GM19025 (cell line): ENCODE measurements around the gene ABHD14A.

Source experiments
- ATAC-seq: cut with Tn5 transposase; IDR thresholded peaks from one replicate; pipeline ENCODE4 v1.9.1; 2021; ENCODE audit warnings: mild to moderate bottlenecking, low read depth, moderate library complexity; ENCODE audit not compliant: unreplicated experiment

The ABHD14A gene

GRCh38 chr3:51940648-51941462, 34.0 kb upstream of the ABHD14A start:
- no peak for ATAC-seq

- no peak for ATAC-seq
These were observed 33.4 kb upstream of the ABHD14A start for GRCh38 chr3:51941463-51941797.

- peak; percentile 92 for ATAC-seq
These were observed 32.9 kb upstream of the ABHD14A start, which contains the start of the genes PARP3 and RRP9 for GRCh38 chr3:51941798-51942602. Gene PARP3 (plus strand): TSS chr3:51942363. CDS start chr3:51943356, 993 bp downstream. Gene RRP9 (minus strand): TSS chr3:51941904. CDS start chr3:51941867, 37 bp downstream.

- ATAC-seq: no peak
These were observed 32.0 kb upstream of the ABHD14A start for GRCh38 chr3:51942603-51943450.

- no peak for ATAC-seq
These were observed 31.1 kb upstream of the ABHD14A start for GRCh38 chr3:51943451-51944391.

- no peak for ATAC-seq
These were observed 30.3 kb upstream of the ABHD14A start for GRCh38 chr3:51944451-51945021.

GRCh38 chr3:51945031-51945840, 29.6 kb upstream of the ABHD14A start:
- no peak for ATAC-seq

GRCh38 chr3:51945926-51946705, 28.7 kb upstream of the ABHD14A start:
- ATAC-seq: no peak

GRCh38 chr3:51946796-51947195, 28.1 kb upstream of the ABHD14A start:
- no peak for ATAC-seq

GRCh38 chr3:51947215-51947900, 27.5 kb upstream of the ABHD14A start:
- ATAC-seq: no peak

- no peak for ATAC-seq
These were observed 26.8 kb upstream of the ABHD14A start for GRCh38 chr3:51948016-51948580.

GRCh38 chr3:51949121-51949520, 25.7 kb upstream of the ABHD14A start:
- no peak for ATAC-seq

- ATAC-seq: no peak
These were observed 24.0 kb upstream of the ABHD14A start for GRCh38 chr3:51950899-51951298.

GRCh38 chr3:51953445-51953844, 21.4 kb upstream of the ABHD14A start:
- no peak for ATAC-seq

- ATAC-seq: no peak
These were observed 20.8 kb upstream of the ABHD14A start for GRCh38 chr3:51954105-51954504.

GRCh38 chr3:51954713-51955112, 20.2 kb upstream of the ABHD14A start:
- no peak for ATAC-seq
